Heart left ventricle (tissue), 16 donors: Measurements from ENCODE around the gene CDC25C. TPM values are rescaled to one million over a fixed set of nuclear protein-coding genes. Genes with fewer than 3 reads are reported as not detected.
A peak's percentile ranks its signal among the peaks of the same experiment; 100 is the strongest.

Source experiments
- ATAC-seq, 4 donors: fragments of 200-7000 bp; cut with Tn5 transposase; one replicate each; pipeline ENCODE4 v1.9.1; 2020 to 2022; ENCODE audit warnings: moderate library complexity in 4 of 4, mild to moderate bottlenecking in 3 of 4, moderate number of reproducible peaks in 1 of 4
- DNase-seq, 5 donors: peaks; one replicate each; pipeline ENCODE4 v3.0.0-alpha.2; 2020
- H3K27ac ChIP-seq, 12 donors: fragments of 200-600 bp; sonication (generic) in 4 of 12; one replicate each; pipeline versions ENCODE4 v1.5.0 to v1.8.0; 2016 to 2022; ENCODE audit warnings: mild to moderate bottlenecking in 2 of 12
- H3K27me3 ChIP-seq, 9 donors: fragments of 200-600 bp; sonication (generic) in 2 of 9; one replicate each; pipeline versions ENCODE4 v1.5.1 to v1.8.0; 2016 to 2022; ENCODE audit warnings: mild to moderate bottlenecking in 3 of 9
- H3K36me3 ChIP-seq, 9 donors: fragments of 200-600 bp; sonication (generic) in 2 of 9; one replicate each; pipeline versions ENCODE4 v1.5.0 to v1.8.0; 2018 to 2022; ENCODE audit warnings: mild to moderate bottlenecking in 2 of 9
- H3K4me1 ChIP-seq, 12 donors: fragments of 200-600 bp; sonication (generic) in 4 of 12; one replicate each; pipeline versions ENCODE4 v1.5.0 to v1.8.0; 2016 to 2022; ENCODE audit warnings: mild to moderate bottlenecking in 3 of 12
- H3K4me3 ChIP-seq, 12 donors: fragments of 200-600 bp; sonication (generic) in 4 of 12; one replicate each; pipeline versions ENCODE4 v1.5.0 to v1.8.0; 2017 to 2022; ENCODE audit warnings: mild to moderate bottlenecking in 9 of 12, moderate library complexity in 4 of 12
- H3K9me3 ChIP-seq, 12 donors: fragments of 200-600 bp; sonication (generic) in 4 of 12; one replicate each; pipeline versions ENCODE4 v1.5.0 to v1.8.0; 2016 to 2022; ENCODE audit warnings: mild to moderate bottlenecking in 1 of 12
- CTCF ChIP-seq, 12 donors: fragments of 200-600 bp; sonication (generic) in 4 of 12; IDR thresholded peaks; one replicate each; pipeline versions ENCODE4 v1.5.0 to v1.8.0; 2018 to 2022; ENCODE audit warnings: antibody characterized with exemption in 12 of 12, mild to moderate bottlenecking in 5 of 12
- POLR2A ChIP-seq, 2 donors: fragments of 450-650 bp; IDR thresholded peaks; one replicate each; pipeline ENCODE4 v1.6.1; 2017; ENCODE audit warnings: antibody characterized with exemption in 2 of 2, mild to moderate bottlenecking in 2 of 2, moderate library complexity in 2 of 2
- WGBS, 4 donors: extraction: QIAGEN DNeasy Blood & Tissue Kit in 2 of 4; methylation state at CpG; one replicate each; pipeline versions ENCODE4 v1.1.5 to v1.1.7; 2013 to 2018; 5-methylcytosine and 5-hydroxymethylcytosine counted together
- intact Hi-C, 10 donors: fragments of 100-400 bp; cut with DNase I; formaldehyde crosslinking; loops; one replicate each; pipeline versions ENCODE4 v1.11.1 to v1.14.2; 2022
- polyA plus RNA-seq, 2 donors: library from polyadenylated mRNA; stranded (reverse); fragments of 200-250 nt; gene quantifications; one replicate each; pipeline ENCODE4 v1.2.3, GENCODE V29; 2013
- total RNA-seq, 9 donors: library from RNA; depleted of rRNA in 2 of 9; stranded (reverse); fragments of >200 nt in 2 of 9; fragmentation: NEBNext Ultra II Directional in 3 of 9; extraction: Animal tissue kit (Norgen Biotek cat#: 25700) in 3 of 9; gene quantifications; one replicate each; pipeline versions ENCODE4 v1.1.0 to v1.2.4, GENCODE V29; 2016 to 2023
- donor health status: ischemic (EF 13 %, LVEDD 7.1; RV severe dilation, severe dysfunction).
- donor health status: healthy with polysubstance abuse.
- donor health status: DM: no; HTN: yes; CAD: no.
- donor health status: DM: no; HTN: no; CAD: no.
- donor health status: ischemic (EF 25% LVEDD 6.9; RV normal size, moderate dysfunction).
- donor health status: ischemic (EF 25% LVEDD 5.7; RV mildly dilated, moderate dysfunction).
- donor health status: healthy.
- donor health status: DM: yes; HTN: yes; CAD: no.
- donor health status: ischemic (EF 35%, LVEDD 5.7; RV mildly dilated, moderate dysfunction).
- donor health status: nonischemic (EF 11% LVEDD 7.7; RV severe dilation, severe dysfunction).
- donor health status: DM: yes; HTN: yes; CAD: no.
- donor health status: PGD.
- donor health status: ischemic (EF 29% LVEDD 5.4; RV normal size, mild dysfunction).
- donor health status: nonischemic (EF 23%, LVEDD 6.1; RV moderate dilation, normal function).

The CDC25C gene
- total and polyA plus RNA-seq, 11 donors: 0.08 to 2.5 (median 0.35) TPM; not detected in 6

GRCh38 chr5:138370537-138370936 is 38.9 kb upstream of the CDC25C start:
- WGBS, 4 donors: 59 to 70% (median 63%) methylated on average over 3 of the region's 3 CpGs
- Histone ChIP-seq H3K4me1 (peaks cover 6 to 69% (median 55%) of the 10 kb centered on the region in 12 donors), H3K27ac (peak overlapping the region in 2 of 12 donors; percentile 1 to 90), H3K36me3 (peaks cover 0 to 32% (median 31%) of the 10 kb centered on the region in 9 donors), H3K27me3 (no peaks in the 10 kb centered on the region), H3K4me3 (no peak overlapping the region), H3K9me3 (no peaks in the 10 kb centered on the region)
- TF ChIP-seq CTCF (IDR thresholded peaks at IDR 0.05) (no peak), POLR2A (IDR thresholded peaks at IDR 0.05) (no peak)
- ATAC-seq: peak; percentile 26 to 64 (median 56)
- intact Hi-C loops: no loop called here
- no peak for DNase-seq

- DNase-seq: no peak
- H3K4me1 ChIP-seq: peaks cover 6 to 71% (median 55%) of the 10 kb centered on the region in 12 donors
- intact Hi-C loops: no loop called here
- peak in 3 of 4 donors; percentile 29 to 73 (median 58) for ATAC-seq
- H3K27ac ChIP-seq: peak overlapping the region in 7 of 12 donors; percentile 3 to 90 (median 37)
- peaks cover 0 to 24% (median 22%) of the 10 kb centered on the region in 9 donors for H3K36me3 ChIP-seq
- H3K4me3 ChIP-seq: peak overlapping the region in 1 of 12 donors; percentile 25
- no peak for TF ChIP-seq POLR2A (IDR thresholded peaks at IDR 0.05)
- no peak for TF ChIP-seq CTCF (IDR thresholded peaks at IDR 0.05)
- no peaks in the 10 kb centered on the region for H3K27me3 ChIP-seq
- no peaks in the 10 kb centered on the region for H3K9me3 ChIP-seq
- WGBS, 4 donors: 35 to 63% (median 58%) methylated on average over 2 of the region's 2 CpGs
Observed at GRCh38 chr5:138369706-138370105, 38.1 kb upstream of the CDC25C start.

- Histone ChIP-seq H3K4me1 (peaks cover 6 to 73% (median 55%) of the 10 kb centered on the region in 12 donors), H3K27me3 (no peaks in the 10 kb centered on the region), H3K9me3 (no peaks in the 10 kb centered on the region), H3K27ac (peak overlapping the region in 7 of 12 donors; percentile 3 to 90 (median 37)), H3K36me3 (peaks cover 0 to 19% (median 18%) of the 10 kb centered on the region in 9 donors), H3K4me3 (peak overlapping the region in 1 of 12 donors; percentile 25)
- DNase-seq (no peak), ATAC-seq (peak in 3 of 4 donors; percentile 42 to 65 (median 61))
- TF ChIP-seq POLR2A (IDR thresholded peaks at IDR 0.05) (no peak), CTCF (IDR thresholded peaks at IDR 0.05) (no peak)
- WGBS, 4 donors: 37 to 60% (median 44%) methylated on average over 5 of the region's 5 CpGs
- intact Hi-C loops: no loop called here
Observed at GRCh38 chr5:138369261-138369660, 37.7 kb upstream of the CDC25C start.

- TF ChIP-seq CTCF (IDR thresholded peaks at IDR 0.05) (no peak), POLR2A (IDR thresholded peaks at IDR 0.05) (no peak)
- no peak for DNase-seq
- Histone ChIP-seq H3K27me3 (no peaks in the 10 kb centered on the region), H3K9me3 (no peaks in the 10 kb centered on the region), H3K36me3 (peaks cover 0 to 5% (median 0%) of the 10 kb centered on the region in 9 donors), H3K4me1 (peaks cover 4 to 63% (median 51%) of the 10 kb centered on the region in 12 donors), H3K27ac (peak overlapping the region in 8 of 12 donors; percentile 2 to 49 (median 38)), H3K4me3 (no peak overlapping the region)
- 38 to 62% (median 43%) methylated on average over 4 of the region's 4 CpGs for WGBS, 4 donors
- peak in 3 of 4 donors; percentile 17 to 45 (median 41) for ATAC-seq
- intact Hi-C loops: no loop called here
Observed at GRCh38 chr5:138366632-138367382, 35.2 kb upstream of the CDC25C start.
